Heart left ventricle (tissue), 13 donors: ENCODE results near the gene ROR1.

ENCODE experiments used
- POLR2A ChIP-seq, 2 donors: fragments of 450-650 bp; IDR thresholded peaks; one replicate each; pipeline ENCODE4 v1.6.1; 2017; ENCODE audit warnings: antibody characterized with exemption in 2 of 2, mild to moderate bottlenecking in 2 of 2, moderate library complexity in 2 of 2
- TF ChIP-seq, protein P1 (sequence below), 12 donors: fragments of 200-600 bp; sonication (generic) in 4 of 12; IDR thresholded peaks; one replicate each; pipeline versions ENCODE4 v1.5.0 to v1.8.0; 2018 to 2022; ENCODE audit warnings: antibody characterized with exemption in 12 of 12, mild to moderate bottlenecking in 5 of 12
- donor health status: ischemic (EF 13 %, LVEDD 7.1; RV severe dilation, severe dysfunction).
- donor health status: DM: no; HTN: yes; CAD: no.
- donor health status: DM: no; HTN: no; CAD: no.
- donor health status: ischemic (EF 25% LVEDD 6.9; RV normal size, moderate dysfunction).
- donor health status: ischemic (EF 25% LVEDD 5.7; RV mildly dilated, moderate dysfunction).
- donor health status: ischemic (EF 35%, LVEDD 5.7; RV mildly dilated, moderate dysfunction).
- donor health status: nonischemic (EF 11% LVEDD 7.7; RV severe dilation, severe dysfunction).
- donor health status: DM: yes; HTN: yes; CAD: no.
- donor health status: PGD.
- donor health status: ischemic (EF 29% LVEDD 5.4; RV normal size, mild dysfunction).
- donor health status: nonischemic (EF 23%, LVEDD 6.1; RV moderate dilation, normal function).

DNA sequence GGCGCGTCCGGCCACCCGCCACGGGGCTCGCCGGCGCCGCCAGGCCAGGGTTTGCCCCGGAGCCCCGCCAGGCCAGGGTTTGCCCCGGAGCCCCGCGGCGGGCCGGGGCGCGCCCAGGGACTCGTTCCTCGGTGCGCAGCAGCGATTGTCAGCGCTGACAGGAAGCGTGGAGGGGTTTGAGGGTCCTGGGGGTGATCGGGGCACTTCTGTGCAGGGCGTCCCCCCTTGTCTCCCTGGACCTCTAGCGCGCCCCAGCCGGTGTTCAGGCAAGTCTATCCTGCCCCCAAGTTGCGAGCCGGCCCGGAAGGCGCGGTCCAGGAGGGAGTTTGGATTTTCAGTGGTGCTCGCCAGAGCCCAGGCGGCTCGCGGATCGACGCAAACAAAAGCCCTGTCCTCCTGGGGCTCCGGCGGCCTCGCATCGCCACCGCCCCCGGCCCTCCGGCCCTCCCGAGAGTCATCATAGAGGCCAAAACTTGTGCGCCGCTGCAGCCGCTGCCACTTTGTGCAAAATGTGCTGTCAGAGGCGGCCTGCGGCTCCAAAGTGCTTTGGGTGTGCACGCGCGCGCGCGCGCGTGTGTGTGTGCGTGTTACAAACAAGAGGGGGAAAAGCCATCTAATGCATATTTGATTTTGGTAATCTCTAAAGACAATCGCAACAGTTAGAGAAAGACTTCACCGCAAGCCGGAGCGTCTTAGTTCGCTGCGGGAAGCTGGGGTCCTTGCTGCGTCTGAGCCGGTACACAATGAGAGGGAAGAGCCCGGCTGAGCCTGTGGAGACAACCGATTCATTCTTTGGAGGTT, 1.0 kb downstream of the ROR1 start:
- TF ChIP-seq, protein P1, sequence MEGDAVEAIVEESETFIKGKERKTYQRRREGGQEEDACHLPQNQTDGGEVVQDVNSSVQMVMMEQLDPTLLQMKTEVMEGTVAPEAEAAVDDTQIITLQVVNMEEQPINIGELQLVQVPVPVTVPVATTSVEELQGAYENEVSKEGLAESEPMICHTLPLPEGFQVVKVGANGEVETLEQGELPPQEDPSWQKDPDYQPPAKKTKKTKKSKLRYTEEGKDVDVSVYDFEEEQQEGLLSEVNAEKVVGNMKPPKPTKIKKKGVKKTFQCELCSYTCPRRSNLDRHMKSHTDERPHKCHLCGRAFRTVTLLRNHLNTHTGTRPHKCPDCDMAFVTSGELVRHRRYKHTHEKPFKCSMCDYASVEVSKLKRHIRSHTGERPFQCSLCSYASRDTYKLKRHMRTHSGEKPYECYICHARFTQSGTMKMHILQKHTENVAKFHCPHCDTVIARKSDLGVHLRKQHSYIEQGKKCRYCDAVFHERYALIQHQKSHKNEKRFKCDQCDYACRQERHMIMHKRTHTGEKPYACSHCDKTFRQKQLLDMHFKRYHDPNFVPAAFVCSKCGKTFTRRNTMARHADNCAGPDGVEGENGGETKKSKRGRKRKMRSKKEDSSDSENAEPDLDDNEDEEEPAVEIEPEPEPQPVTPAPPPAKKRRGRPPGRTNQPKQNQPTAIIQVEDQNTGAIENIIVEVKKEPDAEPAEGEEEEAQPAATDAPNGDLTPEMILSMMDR (IDR thresholded peaks at IDR 0.05) = no peak
- TF ChIP-seq POLR2A (IDR thresholded peaks at IDR 0.05) = no peak
